ENCODE data around the gene INF2.
"Not testable (repeated sequence)": the region's sequence is repeated elsewhere in the genome, so short reads cannot be mapped to it uniquely, and the experiment has no call there.

Gene INF2

GRCh38 chr14:104739546-104740516 is 50.4 kb downstream of the INF2 start:
- no peak for DNase-seq

GRCh38 chr14:104741108-104741802 is 51.8 kb downstream of the INF2 start:
- DNase-seq: no peak

- no peak for DNase-seq
Observed at GRCh38 chr14:104741803-104742251, 52.4 kb downstream of the INF2 start.

- DNase-seq: no peak
Observed at GRCh38 chr14:104742586-104743455, 53.4 kb downstream of the INF2 start.

GRCh38 chr14:104743461-104744380 is 54.3 kb downstream of the INF2 start:
- DNase-seq: no peak

GRCh38 chr14:104744484-104744883 is 55.1 kb downstream of the INF2 start:
- DNase-seq: no peak

GRCh38 chr14:104745431-104745830 is 56.0 kb downstream of the INF2 start:
- DNase-seq: no peak

- DNase-seq: no peak
Observed at GRCh38 chr14:104746071-104746545, 56.7 kb downstream of the INF2 start.

GRCh38 chr14:104746934-104747481 is 57.6 kb downstream of the INF2 start:
- DNase-seq: no peak

- no peak for DNase-seq
Observed at GRCh38 chr14:104747876-104748275, 58.5 kb downstream of the INF2 start.

- DNase-seq: no peak
Observed at GRCh38 chr14:104749111-104749649, 59.8 kb downstream of the INF2 start.

- DNase-seq: no peak
Observed at GRCh38 chr14:104750056-104750752, 60.8 kb downstream of the INF2 start.

- DNase-seq: not testable (repeated sequence)
Observed at GRCh38 chr14:104750753-104751057, 61.3 kb downstream of the INF2 start.

- DNase-seq: no peak
Observed at GRCh38 chr14:104751539-104752422, 62.4 kb downstream of the INF2 start.

- DNase-seq: no peak
Observed at GRCh38 chr14:104752423-104752734, 63.0 kb downstream of the INF2 start.

GRCh38 chr14:104752735-104753527 is 63.5 kb downstream of the INF2 start, which contains the start of gene SIVA1:
SIVA1 (plus strand) TSS chr14:104753147; CDS start chr14:104753202, 55 bp downstream.
- peak; percentile 100 for DNase-seq

- no peak for DNase-seq
Observed at GRCh38 chr14:104753528-104754212, 64.3 kb downstream of the INF2 start.

Measured in activated naive CD4-positive, alpha-beta T cell treated with anti-CD3 and anti-CD28 coated beads, Interleukin-2, amount 50 U/mL, for 16 hours (primary cell).